NCI-H1436 treated with DMSO at 0.1 percent for 48 hours (cell line): ENCODE results near the gene BMP2.
A peak's percentile ranks its signal among the peaks of the same experiment; 100 is the strongest.

Experiments
- DNase-seq: peaks from one replicate; lab custom pipeline; 2025; lab: John Stamatoyannopoulos, UW

BMP2 gene

DNA sequence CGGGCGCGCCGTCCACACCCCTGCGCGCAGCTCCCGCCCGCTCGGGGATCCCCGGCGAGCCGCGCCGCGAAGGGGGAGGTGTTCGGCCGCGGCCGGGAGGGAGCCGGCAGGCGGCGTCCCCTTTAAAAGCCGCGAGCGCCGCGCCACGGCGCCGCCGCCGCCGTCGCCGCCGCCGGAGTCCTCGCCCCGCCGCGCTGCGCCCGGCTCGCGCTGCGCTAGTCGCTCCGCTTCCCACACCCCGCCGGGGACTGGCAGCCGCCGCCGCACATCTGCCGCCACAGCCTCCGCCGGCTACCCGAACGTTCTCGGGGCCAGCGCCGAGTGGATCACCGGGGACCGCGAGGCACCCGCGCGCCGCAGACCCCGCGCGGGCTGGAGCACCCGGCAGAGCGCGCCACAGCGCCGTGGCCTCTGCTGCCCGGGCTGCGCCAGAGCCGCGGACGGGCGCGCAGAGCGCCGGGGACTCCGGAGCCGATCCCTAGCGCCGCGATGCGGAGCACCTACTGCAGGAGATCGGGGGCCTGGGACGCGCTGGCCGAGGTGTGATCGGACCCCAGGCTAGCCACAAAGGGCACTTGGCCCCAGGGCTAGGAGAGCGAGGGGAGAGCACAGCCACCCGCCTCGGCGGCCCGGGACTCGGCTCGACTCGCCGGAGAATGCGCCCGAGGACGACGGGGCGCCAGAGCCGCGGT lies at the start of gene BMP2:
TSS of gene BMP2 (plus strand) at position 151 of the 692 bp plus-strand sequence. CDS start 2,441 bp downstream, outside the sequence.
- no peak for DNase-seq

DNA sequence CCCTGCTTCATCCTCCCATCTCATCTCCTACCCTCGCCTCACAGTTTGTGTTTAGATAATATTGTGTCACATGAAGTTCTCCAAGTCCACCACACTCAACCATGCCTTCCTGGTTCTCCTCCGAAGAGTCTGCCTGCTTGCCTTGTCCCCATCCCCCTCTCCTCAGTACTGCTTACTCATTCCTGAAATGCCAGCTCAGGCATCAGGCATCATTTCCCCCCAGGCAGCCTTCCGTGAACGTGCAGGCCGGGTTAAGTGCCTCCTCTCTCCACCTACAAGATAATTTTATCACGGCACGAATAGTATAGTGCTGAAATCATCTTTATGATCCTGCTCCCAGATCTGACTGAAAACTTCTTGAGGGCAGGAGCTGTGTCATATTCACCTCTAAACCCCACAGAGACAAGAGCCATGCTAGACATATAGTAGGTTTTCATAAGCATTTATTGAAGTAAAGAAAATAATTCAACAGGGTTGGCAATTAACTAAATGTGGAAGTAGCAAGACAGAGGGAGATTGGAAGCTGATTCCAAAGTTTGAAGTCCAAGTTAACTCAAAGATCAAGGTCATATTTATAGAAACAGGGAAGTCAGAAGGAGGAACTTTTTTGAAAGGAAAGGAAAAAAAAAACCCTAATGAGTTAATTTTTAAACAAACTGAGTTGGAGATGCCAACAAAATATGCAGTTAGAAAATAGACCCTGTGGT lies 48.7 kb upstream of the BMP2 start:
- no peak for DNase-seq

DNA sequence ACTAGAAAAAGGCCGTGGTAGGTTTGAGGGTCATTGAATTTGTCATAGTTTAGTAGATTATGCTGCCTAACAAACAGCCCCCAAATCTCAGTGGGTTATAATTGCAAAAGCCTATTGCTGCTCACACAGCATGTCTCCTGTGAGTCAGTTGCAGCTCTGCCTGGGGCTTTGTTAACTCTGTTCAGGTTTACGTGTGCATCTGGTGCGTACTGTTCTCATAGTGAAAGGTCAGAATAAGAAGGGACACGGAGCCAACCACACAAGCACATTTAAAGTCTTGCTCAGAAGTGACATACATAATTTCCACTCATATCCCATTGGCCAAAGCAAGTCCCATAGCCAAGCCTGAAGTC lies 48.1 kb upstream of the BMP2 start:
- no peak for DNase-seq

GRCh38 chr20:6726761-6727160 lies 40.7 kb upstream of the BMP2 start:
- DNase-seq = no peak

- no peak for DNase-seq
Measured at GRCh38 chr20:6730672-6731328, 36.7 kb upstream of the BMP2 start.

- DNase-seq = no peak
Measured at GRCh38 chr20:6732001-6732447, 35.5 kb upstream of the BMP2 start.

- DNase-seq = no peak
Measured at GRCh38 chr20:6732851-6733250, 34.6 kb upstream of the BMP2 start.

GRCh38 chr20:6733965-6734364 lies 33.5 kb upstream of the BMP2 start:
- no peak for DNase-seq

DNA sequence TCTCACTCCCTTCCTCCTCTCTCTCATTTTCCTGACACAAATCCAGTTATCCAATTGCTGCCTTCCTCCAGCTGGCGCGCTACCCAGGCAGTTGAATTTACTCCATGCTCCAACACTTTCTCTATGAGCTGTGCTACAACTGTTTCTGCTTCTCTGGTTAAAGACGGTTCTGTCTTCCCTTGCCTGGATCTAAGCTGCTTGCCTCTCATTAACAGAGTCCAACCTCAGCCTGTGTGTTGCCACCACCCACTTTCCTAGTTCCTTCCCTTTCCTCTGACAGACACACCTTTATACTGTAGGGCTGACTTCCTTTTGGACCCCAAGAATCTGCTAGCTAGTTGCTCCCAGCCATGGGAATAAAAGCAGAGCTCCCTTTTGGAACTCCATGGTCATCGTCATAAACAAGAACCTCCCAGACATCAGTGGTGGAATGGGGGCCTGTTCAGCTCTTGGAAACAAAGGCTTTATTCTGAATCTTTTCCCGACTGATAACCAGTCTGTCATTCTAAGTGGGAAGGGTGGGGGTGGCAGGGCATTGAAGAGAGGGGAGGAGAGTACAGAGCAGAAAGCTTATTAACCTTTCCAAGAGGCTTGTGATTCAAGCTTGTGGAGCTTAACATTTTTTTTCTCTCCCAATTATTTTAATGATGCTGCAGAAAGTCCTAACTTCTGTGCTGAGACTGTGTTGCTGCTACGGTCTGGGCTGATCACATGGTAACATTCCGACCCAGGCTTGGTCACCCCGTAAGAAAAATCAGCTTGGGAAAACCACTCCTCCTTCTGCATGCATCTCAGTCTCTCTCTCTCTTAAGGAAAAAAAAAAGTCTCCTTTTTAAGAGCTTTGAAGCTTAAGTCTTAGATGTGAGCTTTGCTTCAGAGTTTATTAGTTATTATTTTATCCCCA lies 31.3 kb upstream of the BMP2 start:
- DNase-seq = no peak

GRCh38 chr20:6739406-6739805 lies 28.1 kb upstream of the BMP2 start:
- DNase-seq = no peak

GRCh38 chr20:6740096-6740495 lies 27.4 kb upstream of the BMP2 start:
- no peak for DNase-seq

DNA sequence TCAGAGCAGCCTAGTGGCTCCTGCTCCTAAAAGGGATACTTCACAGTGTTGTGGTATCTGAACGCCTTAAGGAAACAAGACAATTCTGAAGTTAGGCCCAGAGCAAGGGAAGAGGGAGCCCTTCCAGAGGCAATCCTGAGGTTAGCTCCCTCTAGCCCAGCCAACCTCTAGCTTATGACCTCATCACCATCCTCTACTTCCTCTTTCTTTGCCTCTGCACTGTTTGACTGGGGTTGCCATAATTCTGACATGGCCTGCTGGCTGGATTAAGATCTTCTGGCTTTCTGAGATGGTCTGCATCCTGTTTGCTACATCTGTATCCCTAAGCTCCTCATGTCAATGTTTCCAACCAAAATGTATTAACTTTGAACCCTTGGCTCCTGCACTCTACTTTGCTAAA lies 23.3 kb upstream of the BMP2 start:
- no peak for DNase-seq

DNA sequence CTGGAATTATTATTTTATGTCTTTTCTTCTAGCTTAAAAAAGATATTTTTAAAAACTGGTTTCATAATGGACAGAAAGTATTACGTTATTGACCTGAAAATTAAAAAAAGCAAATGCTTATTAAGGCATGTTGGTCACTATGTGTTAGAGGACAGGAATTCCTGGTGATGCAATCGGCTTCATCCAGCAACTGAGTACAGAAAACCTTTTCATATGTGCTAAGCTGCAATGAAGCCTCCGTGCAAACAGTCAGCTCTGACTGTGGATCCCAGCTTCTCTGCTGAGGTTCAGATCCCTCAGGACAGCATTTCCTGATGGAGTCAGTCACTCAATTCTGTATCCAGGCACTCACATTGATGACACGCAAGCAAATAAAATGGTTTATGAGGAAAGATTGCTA lies 22.7 kb upstream of the BMP2 start:
- no peak for DNase-seq

DNA sequence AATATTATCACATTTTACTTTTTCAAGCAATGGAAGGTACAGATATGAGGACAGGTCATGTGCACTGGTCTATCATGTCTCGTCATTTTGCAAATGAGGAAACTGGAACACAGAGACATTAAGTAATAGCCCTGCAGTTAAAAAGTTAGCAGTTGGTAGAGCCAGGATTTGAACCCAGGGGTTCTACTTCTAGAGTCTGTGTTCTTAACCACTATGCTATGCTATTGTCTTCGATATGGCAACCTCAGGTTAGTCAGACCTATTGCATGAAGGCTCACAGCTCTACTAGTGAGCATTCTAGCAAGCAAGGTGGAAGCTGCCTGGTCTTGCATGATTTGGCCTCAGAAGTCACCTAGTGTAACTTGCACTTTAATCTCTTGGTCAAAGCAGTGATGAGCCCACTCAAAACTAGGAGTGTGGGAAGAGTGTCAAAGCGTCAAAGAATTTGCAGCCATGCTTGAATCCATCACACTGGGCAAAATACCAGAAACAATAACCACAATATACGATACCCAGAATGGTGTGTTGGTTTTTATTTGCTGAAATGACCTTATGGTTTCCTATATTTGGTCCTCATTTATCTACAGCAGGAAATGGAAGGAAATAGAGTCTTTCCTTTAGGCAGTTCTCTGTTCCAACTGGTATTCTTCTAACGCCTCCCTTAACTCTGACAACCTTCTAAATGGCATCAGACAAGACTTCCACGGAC lies 20.4 kb upstream of the BMP2 start:
- DNase-seq = no peak

DNA sequence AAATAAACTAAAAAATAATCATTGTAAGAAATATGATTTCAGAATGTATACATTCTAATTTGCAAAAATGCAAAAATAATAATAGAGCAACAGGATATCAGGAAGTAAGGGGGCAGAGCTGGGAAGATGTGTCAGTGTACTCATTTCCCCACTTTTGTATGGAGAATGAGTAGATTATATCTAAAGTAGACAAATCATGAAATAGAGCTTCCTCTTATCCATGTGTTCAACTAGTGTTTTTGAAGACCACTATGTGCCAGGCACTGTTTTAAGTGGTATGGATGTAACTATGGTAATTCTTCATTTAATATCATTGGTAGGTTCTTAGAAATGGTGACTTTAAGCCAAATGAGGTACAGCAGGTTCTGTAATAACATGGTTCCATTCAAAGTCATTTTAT lies 17.0 kb upstream of the BMP2 start:
- no peak for DNase-seq

- no peak for DNase-seq
Measured at GRCh38 chr20:6756693-6757595, 10.5 kb upstream of the BMP2 start.

GRCh38 chr20:6764619-6765018 lies 2.9 kb upstream of the BMP2 start:
- no peak for DNase-seq

DNA sequence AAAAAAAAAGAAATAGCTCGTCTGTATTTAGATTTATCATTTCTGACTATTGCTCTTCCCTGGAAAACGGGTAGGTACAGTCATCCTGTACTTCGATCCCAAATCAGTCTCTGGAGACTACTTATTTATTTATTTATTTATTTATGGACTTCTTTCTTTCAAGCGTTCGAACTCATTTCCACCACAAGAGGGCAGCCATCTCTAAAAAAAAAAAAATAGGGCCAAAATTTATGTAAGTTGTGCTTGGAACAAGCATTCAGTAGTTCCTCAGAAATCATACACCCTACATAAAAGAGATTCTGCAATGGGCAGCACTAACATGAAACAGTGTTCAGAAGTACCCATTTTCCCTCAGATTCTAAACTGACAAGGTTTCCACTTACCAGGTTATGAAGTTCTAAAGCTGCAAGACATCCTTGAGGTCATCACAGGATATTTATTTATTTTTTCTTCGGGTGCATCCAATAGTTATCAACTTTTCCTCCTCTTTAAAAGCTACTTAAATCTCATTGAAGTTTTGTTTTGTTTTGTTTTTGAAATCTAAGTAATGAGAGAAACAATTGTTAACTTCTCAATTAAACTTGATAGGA lies 1.9 kb upstream of the BMP2 start:
- DNase-seq = peak; percentile 60

DNA sequence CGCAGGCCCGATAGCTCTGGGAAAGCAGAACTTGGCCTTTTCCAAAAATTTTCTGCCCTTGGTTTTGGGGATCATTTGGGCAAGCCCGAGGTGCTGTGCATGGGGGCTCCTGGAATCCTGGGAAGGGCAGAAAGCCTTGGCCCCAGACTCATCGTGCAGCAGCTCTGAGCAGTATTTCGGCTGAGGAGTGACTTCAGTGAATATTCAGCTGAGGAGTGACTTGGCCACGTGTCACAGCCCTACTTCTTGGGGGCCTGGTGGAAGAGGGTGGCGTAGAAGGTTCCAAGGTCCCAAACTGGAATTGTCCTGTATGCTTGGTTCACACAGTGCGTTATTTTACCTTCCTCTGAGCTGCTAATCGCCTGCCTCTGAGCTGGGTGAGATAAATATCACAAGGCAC lies 1.1 kb upstream of the BMP2 start:
- DNase-seq = no peak

GRCh38 chr20:6767126-6767535 lies 355 bp upstream of the BMP2 start:
- no peak for DNase-seq
